Hematopoietic multipotent progenitor cell treated with erythropoietin and hydrocortisone succinate and interleukin-3 and kit ligand, for 4 days (in vitro differentiated cells): ENCODE results near the gene LPCAT2.

ENCODE experiments used
- DNase-seq: peaks from one replicate; pipeline ENCODE4 v3.0.0-alpha.2; 2015

Gene LPCAT2, protein sequence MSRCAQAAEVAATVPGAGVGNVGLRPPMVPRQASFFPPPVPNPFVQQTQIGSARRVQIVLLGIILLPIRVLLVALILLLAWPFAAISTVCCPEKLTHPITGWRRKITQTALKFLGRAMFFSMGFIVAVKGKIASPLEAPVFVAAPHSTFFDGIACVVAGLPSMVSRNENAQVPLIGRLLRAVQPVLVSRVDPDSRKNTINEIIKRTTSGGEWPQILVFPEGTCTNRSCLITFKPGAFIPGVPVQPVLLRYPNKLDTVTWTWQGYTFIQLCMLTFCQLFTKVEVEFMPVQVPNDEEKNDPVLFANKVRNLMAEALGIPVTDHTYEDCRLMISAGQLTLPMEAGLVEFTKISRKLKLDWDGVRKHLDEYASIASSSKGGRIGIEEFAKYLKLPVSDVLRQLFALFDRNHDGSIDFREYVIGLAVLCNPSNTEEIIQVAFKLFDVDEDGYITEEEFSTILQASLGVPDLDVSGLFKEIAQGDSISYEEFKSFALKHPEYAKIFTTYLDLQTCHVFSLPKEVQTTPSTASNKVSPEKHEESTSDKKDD

DNA sequence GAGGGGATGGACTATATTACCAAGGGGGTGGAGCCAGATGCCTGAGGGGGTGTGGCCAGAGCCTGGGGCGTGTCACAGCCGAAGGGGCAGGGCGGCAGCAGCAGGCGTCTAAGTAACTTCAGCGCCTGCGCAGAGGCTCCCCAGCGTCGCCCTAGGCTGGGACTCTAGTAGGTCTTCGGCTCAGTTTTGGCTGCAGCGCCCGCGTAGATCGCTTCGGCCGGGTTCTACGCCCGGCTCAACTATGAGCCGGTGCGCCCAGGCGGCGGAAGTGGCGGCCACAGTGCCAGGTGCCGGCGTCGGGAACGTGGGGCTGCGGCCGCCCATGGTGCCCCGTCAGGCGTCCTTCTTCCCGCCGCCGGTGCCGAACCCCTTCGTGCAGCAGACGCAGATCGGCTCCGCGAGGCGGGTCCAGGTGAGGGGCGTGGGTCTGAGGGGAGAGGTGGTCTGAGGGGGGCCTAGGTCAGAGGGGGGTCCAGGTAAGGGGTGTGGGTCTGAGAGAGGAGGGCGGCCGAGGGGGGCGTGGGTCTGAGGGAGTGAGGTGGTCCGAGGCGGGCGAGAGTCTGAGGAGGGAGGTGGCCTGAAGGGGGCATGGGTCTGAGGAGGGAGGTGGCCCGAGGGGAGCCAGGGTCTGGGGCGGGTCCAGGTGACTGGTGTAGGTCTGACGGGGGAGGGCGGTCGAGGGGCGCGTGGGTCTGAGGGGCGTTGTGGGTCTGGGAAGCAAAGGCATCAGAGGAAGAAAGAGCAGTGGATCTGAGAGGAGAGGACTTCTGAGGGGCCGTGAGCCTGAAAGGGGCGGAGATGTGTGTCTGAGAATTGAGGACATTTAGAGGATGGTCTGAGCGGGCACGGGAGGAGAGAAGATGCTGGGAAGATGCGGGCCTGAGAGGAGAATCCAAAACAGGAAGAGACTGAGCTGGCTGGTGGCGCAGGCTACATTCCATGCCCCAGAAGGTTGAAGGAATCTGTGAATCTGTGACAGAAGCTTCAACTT is at the start of gene LPCAT2:
Gene LPCAT2 (plus strand): TSS at position 132 of the 991 bp plus-strand sequence. CDS start 110 bp downstream, at position 242.
- peak; percentile 96 for DNase-seq

DNA sequence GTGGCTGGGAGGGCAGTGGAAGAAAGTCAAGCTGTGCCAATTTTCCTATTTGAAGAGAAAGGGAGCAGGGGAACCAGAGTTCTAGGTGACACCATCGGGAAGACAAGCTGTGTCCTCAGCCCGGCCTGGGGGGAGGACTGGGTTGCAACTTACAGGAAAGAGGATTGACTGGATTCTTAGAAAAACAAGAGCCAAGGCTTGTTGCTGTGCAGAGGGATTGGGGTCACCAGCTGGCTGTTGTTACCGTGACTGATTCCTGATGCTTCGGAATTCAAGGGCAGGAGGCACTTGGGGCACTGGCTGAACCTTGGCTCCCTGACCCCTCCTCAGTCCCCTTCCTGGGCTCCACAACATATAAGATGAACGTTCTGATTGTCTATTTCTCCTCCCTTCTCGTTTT is 46.6 kb upstream of the LPCAT2 start:
- DNase-seq, result no peak

DNA sequence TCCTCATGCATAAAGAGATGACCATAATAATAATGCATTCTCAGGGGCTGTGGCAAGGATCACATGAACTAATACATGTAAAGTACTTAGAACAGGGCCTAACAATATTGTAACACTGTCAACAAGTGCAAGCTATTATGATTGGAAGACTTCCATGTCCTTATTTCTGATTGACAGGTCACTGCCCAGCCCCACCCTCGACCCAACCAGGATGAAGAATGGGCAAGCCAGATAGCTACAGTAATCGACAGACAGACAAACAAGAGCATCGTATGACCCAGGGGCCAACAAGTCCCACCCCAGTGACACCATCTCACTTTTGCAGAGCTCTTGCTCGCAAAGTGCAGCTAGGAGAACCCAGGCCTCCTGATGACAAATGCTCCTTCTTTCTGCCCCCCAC is 44.5 kb upstream of the LPCAT2 start:
- peak; percentile 43 for DNase-seq

DNA sequence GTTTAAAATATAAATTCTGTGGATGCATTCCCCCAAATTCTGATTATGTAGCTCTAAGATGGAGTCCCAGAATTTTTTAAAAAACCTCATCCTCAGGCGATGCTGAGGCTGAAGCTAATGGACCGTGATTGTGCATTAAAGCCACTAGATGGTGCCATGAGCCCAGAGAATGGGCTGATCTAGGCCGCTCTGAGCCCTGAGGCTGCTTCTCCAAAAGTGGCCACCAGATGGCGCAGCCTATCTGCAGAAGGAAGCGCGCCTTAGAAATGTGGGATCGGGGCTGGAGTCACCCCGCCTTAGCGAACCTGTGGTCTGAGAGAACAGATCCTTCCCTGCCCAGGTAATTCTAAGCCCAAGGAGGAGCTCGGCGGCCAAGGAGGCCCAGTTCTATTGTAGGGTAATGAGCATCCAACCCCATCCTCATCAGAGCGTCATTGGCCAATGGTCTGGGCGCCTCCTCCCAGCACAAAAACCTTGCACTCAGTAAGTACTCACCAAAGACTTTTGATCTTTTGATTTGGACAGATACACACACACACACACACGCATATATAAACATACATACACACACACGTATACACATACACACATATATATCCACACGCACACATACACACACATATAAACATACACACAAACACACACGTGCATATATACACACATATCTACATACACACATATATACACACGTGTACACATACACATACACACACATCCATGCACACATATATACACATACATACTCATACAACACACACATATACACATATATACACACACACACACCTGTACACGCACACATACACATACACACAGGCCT is 43.6 kb upstream of the LPCAT2 start:
- DNase-seq, result peak; percentile 94

DNA sequence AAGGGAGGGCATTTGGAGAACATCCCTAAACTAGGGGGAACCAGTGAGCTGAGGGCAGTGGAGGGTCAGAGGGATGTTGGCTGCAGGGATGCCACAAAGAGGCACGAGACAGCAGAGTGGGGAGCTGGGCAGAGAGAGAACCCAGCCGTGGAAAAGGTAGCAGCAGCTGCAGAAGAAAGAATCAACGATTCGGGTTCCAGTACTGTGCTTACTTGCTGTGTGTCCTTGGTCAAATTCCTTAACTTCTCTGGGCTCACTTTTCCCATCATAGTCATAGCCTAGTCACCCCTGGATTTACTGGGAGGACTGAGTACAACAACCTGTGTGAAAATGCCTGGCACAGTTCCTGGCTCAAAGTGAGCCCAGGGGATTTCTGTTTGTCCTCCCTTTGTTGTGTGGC is 42.7 kb upstream of the LPCAT2 start:
- no peak for DNase-seq

DNA sequence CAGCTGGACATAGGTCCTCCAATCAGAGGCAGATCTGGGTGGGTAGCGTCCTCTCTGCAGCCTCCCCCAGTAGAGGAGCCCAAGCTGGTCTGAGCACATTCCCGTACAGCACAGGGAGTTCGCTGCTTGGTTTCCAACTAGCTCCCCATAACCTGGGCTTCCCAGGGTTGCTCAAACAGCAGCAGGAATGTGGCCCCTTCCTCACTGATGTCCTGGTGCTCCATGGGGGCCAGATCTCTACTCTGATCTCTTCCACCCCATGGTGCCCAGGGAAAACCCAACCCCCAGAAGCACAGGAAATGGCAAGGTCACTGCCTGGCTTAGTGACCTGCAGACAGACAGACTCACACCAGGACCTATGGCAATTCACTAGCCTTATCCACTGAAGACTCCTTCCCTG is 41.0 kb upstream of the LPCAT2 start:
- no peak for DNase-seq

DNA sequence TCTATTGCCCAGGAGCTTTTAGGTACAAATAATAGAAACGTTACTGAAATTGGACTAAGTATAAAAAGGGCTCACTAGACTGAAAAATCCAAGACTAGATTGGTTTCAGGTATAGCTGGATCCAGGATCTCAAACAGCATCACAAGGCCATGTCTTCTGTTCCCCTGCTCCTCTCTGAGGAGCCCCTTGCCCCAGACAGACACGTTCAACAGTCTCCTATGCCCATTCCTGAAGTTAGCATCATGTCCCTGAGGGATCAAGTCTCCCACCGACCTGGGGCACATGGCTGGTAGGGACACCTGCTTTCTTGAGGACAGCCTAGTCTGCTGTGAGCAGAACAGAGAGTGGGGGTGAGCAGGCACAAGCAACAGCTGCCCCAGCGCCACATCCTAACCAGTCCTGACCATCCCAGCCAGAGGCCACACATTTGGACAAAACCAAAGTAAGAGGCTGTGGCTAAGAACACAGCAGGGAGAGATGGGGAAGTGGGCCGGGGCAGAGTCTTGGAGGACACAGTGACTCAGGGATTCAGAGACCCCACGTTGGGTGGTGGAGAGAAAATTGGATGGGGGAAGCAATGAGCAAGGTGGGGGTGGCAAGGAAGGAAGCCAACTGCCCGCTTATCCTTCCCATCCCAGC is 40.4 kb upstream of the LPCAT2 start:
- peak; percentile 17 for DNase-seq

DNA sequence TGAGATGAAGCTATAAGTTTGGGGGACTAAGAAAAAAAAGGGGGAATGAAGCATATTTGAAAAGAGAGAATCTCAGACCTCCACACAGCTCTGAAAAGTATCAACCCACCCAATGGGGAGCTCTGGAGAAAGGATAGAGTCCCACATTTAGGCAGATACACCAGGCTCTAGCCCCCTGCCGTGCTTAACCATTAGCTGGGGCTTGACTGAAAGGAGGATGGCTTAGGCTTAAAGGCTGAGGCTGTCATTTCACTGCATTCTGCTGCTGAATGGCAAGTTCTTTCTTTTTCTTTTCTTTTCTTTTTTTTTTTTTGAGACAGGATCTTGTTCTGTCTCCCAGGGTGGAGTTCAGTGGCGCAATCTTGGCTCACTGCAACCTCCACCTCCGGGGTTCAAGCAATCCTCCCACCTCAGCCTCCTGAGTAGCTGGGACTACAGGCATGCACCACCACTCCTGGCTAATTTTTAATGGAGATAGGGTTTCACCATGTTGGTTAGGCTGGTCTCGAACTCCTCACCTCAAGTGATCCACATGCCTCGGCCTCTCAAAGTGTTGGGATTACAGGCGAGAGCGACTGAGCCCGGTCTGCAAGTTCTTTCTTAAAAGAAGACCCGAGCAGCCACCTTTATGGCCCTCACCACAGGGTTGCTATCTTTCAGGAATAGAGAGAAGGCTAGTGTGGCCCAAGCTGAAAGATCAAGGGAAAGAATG is 38.9 kb upstream of the LPCAT2 start:
- no peak for DNase-seq

DNA sequence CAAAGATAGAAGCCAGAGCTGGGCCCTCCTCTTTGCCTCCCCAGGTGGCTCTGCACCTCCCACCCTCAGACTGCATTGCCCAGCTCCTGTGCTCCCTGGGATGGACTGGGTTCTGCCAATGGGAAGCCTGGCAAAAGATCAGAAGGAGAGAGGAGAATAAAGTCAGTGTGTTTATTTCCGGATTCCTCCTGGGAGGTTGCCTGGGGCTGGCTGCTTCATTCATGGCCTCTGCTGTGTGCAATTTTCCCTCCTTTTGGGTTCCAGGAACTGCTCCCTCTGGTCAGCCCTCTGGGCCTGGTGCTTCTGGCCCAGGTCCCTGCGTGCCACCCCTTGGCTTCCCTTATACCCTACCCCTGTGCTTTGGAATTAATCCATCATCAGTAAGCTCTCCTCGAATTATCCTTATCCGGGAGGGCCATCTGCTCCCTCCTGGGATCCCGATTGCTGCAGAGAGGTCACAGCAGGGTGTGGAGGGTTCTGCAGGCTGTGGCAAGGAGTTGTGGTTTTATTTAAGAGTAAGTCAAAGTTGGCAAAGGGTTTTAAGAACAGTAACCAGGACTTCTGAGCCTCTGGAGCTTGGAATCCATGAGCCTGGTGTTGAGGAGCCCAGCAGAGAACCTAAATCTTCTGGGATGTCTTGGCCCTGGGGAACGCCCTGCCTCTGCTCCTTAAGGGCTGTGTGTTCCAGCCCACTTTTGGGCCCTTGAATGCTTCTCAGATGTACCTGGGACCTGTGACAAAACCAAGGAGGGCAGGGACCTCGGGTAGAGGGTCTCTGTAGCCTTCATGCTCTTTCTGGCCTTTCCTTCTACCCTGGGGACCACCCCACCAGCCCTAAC is 38.1 kb upstream of the LPCAT2 start:
- DNase-seq, result no peak

DNA sequence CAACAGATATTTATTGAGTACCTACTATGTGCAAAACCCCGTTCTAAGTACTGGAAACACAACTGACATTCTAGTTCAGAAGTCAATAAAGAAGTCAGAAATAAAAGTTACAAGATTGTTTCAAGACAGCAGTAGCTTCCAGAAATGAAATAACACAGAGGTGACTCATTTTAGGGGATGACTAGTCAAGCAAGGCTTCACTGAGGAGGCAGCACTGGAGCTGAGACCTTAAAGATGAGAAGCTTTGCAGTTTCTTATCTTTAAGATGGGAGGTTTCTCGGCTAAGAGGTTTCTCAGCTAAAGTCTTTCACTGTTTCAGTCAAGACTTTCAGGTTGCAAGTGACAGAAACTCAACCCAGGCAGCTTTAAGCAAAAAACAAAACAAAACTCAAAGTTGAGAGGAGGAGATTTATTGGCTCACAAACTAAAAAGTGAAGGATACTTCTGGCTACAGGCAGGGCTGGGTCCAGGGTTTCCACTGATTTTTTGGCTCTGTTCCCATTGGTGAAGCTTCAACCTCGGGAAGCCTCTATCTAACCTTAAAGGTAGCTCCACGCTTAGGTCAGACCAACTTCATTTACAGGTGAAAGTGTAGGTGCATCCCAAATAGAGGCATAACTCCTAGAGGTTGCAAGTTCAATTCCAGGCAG is 37.3 kb upstream of the LPCAT2 start:
- DNase-seq, result no peak

DNA sequence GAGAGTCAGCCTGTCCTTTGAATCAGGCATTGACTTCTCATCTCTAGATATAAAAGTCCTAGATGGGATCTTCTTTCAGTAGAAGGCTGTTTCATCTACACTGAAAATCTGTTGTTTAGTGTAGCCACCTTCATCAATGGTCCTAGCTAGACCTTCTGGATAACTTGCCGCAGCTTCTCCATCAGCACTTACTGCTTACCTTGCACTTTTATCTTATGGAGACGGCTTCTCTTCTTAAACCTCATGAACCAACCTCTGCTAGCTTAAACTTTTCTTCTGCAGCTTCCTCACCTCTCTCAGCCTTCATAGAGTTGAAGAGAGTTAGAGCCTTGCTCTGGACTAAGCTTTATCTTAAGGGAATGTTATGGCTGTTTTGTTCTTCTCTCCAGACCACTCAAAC is 35.3 kb upstream of the LPCAT2 start:
- no peak for DNase-seq

DNA sequence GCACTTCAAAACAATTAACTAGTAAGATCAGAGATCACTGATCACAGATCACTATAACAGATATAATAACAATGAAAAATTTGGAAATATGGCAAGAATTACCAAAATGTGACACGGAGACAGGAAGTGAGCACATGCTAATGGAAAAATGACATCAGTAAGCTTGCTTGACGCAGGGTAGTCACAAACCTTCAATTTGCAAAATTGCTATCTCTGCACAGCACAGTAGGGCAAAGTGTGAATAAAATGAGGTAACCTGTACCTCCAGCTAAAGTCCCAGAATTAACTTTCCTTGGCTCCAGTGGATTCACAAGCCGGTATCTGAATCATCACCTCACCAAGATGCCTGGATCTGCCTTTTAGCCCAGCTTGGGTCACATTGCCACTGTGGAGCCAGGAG is 34.1 kb upstream of the LPCAT2 start:
- no peak for DNase-seq

DNA sequence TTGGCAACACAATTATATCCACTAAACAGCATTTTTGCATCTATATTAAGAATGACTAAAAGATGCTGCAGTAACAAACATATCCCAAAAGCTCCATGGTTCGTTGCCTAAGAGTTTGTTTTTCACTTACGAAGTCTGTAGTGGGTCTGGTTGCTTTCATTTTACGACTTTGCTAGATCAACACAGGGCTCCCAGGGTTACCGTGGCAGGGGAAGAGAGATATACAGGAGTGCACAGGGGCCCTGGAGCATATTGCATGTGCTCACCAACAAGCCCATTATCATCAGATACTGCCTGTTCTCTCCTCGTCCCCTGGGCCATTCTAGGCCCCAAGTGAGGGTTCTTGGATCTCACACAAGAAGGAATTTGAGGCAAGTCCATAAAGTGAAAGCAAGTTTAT is 33.0 kb upstream of the LPCAT2 start:
- DNase-seq, result no peak

DNA sequence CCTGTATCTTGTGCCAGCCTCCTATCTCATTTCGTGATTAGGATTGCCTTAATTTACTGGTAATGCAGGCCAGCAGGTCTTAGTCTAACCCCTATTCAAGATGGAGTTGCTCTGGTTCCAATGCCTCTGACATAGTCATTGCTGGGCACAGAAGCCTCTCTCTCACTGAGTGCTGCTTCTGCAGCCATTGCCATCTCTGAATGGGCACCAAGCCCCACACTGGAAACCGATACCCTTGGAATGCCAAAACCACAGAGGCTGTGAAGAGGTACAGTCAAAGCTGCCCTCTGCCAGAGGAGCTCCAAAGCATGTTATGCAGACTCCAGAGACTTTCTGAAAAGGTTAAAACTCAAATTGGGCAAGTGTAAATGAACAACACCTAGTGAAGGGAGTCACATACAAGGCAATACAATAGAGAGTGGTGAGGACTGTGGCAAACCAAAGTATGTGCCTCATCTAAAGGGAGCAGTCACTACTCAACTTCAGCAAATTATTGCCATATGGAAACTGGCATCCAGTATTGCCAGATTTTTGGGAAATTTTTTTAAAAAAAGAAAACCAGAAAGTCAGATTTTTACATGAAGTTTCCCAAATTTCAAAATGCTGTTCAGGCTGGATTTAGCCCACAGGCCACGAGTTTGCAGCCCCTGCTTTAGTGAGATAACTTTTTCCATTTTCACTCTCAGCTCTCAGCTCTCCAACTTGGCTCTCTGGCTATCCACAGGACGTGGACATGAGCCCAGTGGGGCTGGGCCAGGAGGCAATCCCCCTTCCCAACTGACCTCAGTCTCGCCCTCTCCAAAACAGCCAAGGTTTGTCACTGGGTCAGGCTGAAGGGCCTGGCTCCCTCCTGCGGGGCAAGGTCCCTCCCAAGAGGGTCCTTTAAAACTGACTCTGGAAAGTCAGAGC is 32.0 kb upstream of the LPCAT2 start:
- no peak for DNase-seq

DNA sequence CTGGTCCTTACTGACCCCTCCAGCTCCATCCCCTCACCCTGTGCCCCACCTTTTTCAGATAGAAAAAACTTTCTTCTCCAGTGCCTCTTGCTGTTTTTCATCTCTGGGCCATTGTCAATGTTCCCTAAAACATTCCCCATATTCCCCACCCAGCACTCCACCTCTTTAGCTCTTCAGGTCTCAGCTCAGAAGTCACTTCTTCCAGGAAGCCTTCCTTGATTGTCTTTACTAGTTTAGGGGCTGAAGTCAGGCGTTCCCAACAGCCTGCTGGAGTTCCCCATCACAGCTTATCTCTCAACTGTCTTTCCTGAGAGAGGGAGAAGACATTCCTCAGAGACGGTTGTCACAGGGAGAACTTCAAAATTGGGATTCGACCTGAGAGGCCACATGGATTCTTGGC is 31.1 kb upstream of the LPCAT2 start:
- DNase-seq, result no peak

DNA sequence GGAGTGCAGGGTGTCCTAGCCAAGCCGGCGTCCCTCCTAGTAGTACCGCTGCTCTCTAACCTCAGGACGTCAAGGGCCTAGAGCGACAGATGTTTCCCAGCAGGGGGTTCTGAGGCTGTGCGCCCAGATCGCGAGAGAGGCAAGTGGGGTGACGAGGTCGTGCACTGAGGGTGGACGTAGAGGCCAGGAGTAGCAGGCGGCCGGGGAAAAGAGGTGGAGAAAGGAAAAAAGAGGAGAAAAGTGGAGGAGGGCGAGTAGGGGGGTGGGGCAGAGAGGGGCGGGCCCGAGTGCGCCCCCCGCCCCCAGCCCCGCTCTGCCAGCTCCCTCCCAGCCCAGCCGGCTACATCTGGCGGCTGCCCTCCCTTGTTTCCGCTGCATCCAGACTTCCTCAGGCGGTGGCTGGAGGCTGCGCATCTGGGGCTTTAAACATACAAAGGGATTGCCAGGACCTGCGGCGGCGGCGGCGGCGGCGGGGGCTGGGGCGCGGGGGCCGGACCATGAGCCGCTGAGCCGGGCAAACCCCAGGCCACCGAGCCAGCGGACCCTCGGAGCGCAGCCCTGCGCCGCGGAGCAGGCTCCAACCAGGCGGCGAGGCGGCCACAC is 29.9 kb upstream of the LPCAT2 start, which contains the start of gene MMP2:
Gene MMP2 (plus strand): TSS at position 372 of the 603 bp plus-strand sequence. CDS start 282 bp downstream, outside the sequence.
- DNase-seq, result peak; percentile 70

DNA sequence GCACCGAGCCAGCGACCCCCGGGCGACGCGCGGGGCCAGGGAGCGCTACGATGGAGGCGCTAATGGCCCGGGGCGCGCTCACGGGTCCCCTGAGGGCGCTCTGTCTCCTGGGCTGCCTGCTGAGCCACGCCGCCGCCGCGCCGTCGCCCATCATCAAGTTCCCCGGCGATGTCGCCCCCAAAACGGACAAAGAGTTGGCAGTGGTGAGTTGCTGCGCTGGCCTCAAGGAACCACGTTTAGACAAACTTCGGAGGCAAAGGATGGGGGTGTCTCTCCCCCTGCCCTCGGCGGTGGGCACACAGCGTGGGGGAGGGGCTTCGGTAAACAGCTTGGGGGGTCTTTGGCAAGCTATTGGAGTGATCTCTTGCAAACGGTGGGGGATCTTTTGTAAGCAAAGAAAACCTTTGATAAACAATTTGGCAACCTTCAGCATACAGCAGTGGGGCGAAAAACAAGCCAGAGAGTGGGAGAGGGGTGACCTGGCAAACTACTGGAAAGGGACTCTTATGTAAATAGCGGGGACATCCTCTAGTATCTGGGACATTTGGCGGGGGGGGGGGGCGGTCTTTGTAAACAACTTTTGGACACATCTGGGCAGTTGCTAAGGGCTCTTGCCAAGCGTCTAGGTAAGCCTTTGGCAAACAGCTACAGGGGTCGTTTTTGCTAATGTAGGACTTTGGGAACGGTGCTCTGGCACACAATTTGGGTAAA is 29.3 kb upstream of the LPCAT2 start:
- DNase-seq, result peak; percentile 32
